Activated CD8-positive, alpha-beta T cell treated with anti-CD3 and anti-CD28 coated beads for 36 hours (primary cell): ENCODE data around the gene GRXCR2. TPM values are rescaled to one million over a fixed set of nuclear protein-coding genes. Genes with fewer than 3 reads are reported as not detected.
"Not testable (repeated sequence)": the region's sequence is repeated elsewhere in the genome, so short reads cannot be mapped to it uniquely, and the experiment has no call there.

Source experiments
- ATAC-seq: fragments of 200-7000 bp; cut with Tn5 transposase; one replicate; pipeline ENCODE4 v1.10.0; 2021; ENCODE audit warnings: mild to moderate bottlenecking, moderate library complexity
- CTCF ChIA-PET: fragments of 350-600 bp; sonication (Branson Sonifier 250); formaldehyde crosslinking; loops from one replicate; lab custom pipeline; 2021; ENCODE audit warnings: antibody characterized with exemption; lab: Charles Lee
- POLR2A ChIA-PET: fragments of 350-600 bp; sonication (Branson Sonifier 250); formaldehyde crosslinking; loops from one replicate; lab custom pipeline; 2021; ENCODE audit warnings: antibody characterized with exemption; lab: Charles Lee
- DNase-seq: peaks from one replicate; pipeline ENCODE4 v3.0.0-alpha.2; 2020
- H3K27ac Mint-ChIP-seq: one replicate; pipeline ENCODE4 v1.8.0; 2021; ENCODE audit warnings: mild to moderate bottlenecking, mixed read lengths
- H3K27me3 Mint-ChIP-seq: one replicate; pipeline ENCODE4 v1.8.0; 2021; ENCODE audit warnings: mixed read lengths
- H3K36me3 Mint-ChIP-seq: one replicate; pipeline ENCODE4 v1.8.0; 2021; ENCODE audit warnings: low read depth, mixed read lengths
- H3K4me1 Mint-ChIP-seq: one replicate; pipeline ENCODE4 v1.8.0; 2021; ENCODE audit warnings: low read depth, mixed read lengths
- H3K4me3 Mint-ChIP-seq: one replicate; pipeline ENCODE4 v1.8.0; 2021; ENCODE audit warnings: mild to moderate bottlenecking, moderate library complexity, mixed read lengths
- H3K9me3 Mint-ChIP-seq: one replicate; pipeline ENCODE4 v1.8.0; 2021; ENCODE audit warnings: mixed read lengths
- intact Hi-C: fragments of 100-400 bp; cut with micrococcal nuclease; formaldehyde crosslinking; loops from one replicate; pipeline ENCODE4 v1.10.0; 2022
- total RNA-seq, 2 experiments: library from RNA; stranded (reverse); gene quantifications; one replicate each; pipeline ENCODE4 v1.2.3, GENCODE V29; 2021
- TF ChIP-seq, protein P1 (sequence below): fragments of 200-600 bp; IDR thresholded peaks from one replicate; pipeline ENCODE4 v1.8.0; 2022; ENCODE audit warnings: antibody characterized with exemption, mild to moderate bottlenecking

GRXCR2 gene
- total RNA-seq, 2 experiments from 2014 or later: not detected

DNA sequence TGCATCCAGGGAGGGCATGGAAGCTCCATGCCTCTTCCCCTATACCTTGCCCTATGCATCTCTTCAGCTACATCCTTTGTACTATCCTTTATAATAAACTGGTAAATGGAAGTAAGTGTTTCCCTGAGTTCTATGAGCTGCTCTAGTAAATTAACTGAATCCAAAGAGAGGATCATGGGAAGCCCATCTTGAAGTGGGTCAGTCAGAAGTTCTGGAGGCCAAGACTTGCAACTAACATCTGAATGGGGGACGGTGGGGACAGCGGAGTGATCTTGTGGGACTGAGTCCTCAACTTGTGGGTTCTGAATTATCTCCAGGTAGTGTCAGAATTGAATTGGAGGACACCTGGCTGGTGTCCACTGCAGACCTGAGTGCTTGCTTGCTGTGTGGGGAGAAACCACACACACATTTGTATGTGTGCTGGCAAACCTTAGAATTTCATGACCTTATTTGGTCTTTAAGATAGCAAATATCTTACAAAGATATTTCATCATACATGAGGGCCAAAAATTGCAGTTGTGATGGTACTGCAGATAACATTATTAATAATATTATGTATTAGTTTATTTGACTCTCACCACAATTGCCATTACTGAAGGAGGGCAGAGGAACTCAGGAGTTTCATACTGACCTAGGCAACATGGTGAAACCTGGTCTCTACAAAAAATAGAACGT, 32.2 kb downstream of the GRXCR2 start:
- POLR2A ChIA-PET: no interaction called here
- H3K4me1 Mint-ChIP-seq: no peaks in the 10 kb centered on the region
- H3K27me3 Mint-ChIP-seq: peaks cover 13% of the 10 kb centered on the region
- CTCF ChIA-PET: no interaction called here
- ATAC-seq (no peak), DNase-seq (no peak)
- no peak overlapping the region for H3K27ac Mint-ChIP-seq
- intact Hi-C loops: no loop called here
- H3K36me3 Mint-ChIP-seq: no peaks in the 10 kb centered on the region
- TF ChIP-seq, protein P1, sequence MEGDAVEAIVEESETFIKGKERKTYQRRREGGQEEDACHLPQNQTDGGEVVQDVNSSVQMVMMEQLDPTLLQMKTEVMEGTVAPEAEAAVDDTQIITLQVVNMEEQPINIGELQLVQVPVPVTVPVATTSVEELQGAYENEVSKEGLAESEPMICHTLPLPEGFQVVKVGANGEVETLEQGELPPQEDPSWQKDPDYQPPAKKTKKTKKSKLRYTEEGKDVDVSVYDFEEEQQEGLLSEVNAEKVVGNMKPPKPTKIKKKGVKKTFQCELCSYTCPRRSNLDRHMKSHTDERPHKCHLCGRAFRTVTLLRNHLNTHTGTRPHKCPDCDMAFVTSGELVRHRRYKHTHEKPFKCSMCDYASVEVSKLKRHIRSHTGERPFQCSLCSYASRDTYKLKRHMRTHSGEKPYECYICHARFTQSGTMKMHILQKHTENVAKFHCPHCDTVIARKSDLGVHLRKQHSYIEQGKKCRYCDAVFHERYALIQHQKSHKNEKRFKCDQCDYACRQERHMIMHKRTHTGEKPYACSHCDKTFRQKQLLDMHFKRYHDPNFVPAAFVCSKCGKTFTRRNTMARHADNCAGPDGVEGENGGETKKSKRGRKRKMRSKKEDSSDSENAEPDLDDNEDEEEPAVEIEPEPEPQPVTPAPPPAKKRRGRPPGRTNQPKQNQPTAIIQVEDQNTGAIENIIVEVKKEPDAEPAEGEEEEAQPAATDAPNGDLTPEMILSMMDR: no peak
- H3K4me3 Mint-ChIP-seq: no peak overlapping the region
- no peaks in the 10 kb centered on the region for H3K9me3 Mint-ChIP-seq

DNA sequence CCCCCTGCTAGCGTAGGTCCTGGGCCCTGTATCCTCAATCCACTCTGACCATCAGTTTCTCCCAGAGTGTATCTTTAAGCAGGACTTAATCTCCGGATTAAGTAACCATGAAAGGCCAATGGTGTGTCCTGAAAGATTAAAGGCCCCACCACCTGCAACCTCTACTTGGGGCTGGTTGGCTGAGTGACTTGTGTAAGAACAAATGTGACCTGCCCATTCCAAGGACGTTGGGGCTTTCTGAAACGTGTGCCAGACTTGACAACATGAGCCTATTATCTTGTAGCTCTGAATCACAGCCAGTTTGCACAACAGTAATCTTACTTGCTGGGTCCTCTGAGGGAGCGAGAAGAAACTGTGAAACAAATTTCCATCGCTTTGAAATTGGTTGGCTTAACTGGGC, 34.5 kb downstream of the GRXCR2 start:
- ATAC-seq: no peak
- H3K4me3 Mint-ChIP-seq: no peak overlapping the region
- H3K36me3 Mint-ChIP-seq: no peaks in the 10 kb centered on the region
- no peak overlapping the region for H3K27ac Mint-ChIP-seq
- intact Hi-C loops: no loop called here
- peaks cover 22% of the 10 kb centered on the region for H3K27me3 Mint-ChIP-seq
- DNase-seq: no peak
- POLR2A ChIA-PET: no interaction called here
- no peaks in the 10 kb centered on the region for H3K9me3 Mint-ChIP-seq
- TF ChIP-seq, protein P1: no peak
- H3K4me1 Mint-ChIP-seq: no peaks in the 10 kb centered on the region
- CTCF ChIA-PET: interaction anchor here (2.4 kb wide), 1 partner anchor 13 kb away, joined by 7 read pairs; no protein-coding TSS in a partner anchor

DNA sequence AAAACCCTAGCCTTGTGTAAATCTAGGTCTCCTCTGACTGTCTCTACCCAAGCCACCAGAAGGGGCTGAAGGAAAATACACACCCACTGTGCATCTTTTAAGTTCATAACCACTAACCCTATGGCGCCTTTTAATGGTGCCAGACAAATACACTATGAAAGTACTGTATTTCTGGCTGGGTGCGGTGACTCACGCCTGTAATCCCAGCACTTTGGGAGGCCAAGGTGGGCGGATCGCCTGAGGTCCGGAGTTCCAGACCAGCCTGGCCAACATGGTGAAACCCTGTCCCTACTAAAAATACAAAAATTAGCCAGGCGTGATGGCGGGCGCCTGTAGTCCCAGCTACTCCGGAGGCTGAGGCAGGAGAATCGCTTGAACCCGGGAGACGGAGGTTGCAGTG, 36.6 kb downstream of the GRXCR2 start:
- POLR2A ChIA-PET, H3K4me3 Mint-ChIP-seq, ATAC-seq, H3K9me3 Mint-ChIP-seq, intact Hi-C loops, H3K27ac Mint-ChIP-seq, DNase-seq, H3K4me1 Mint-ChIP-seq, H3K36me3 Mint-ChIP-seq: not testable (repeated sequence)
- peaks cover 27% of the 10 kb centered on the region for H3K27me3 Mint-ChIP-seq
- CTCF ChIA-PET: interaction anchor here (1.5 to 2.7 kb wide), 2 partner anchors 11 to 44 kb away, joined by 3 to 26 read pairs; no protein-coding TSS in a partner anchor

DNA sequence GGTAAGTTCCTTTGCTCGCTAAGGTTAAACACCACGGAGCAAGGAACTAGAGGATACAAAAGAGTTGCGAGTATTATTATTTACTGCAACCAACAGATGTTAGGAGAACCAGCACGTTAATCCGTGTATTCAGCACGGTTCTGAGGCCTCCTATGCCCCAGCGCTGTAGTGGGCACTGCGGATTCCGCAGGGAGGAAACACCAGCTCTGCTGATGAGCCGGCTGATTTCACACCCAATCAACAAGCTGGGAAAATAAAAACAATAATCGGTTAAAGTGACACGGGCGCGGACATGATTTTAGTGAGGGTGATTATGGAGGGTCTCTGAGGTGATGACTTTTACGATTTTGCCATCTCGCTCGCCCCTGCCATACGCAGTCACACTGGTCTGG, 37.0 kb downstream of the GRXCR2 start:
- ATAC-seq: no peak
- Mint-ChIP-seq H3K36me3 (no peaks in the 10 kb centered on the region), H3K27me3 (peaks cover 27% of the 10 kb centered on the region), H3K4me3 (peak overlapping the region; percentile 56), H3K9me3 (no peaks in the 10 kb centered on the region), H3K4me1 (no peaks in the 10 kb centered on the region), H3K27ac (no peak overlapping the region)
- TF ChIP-seq, protein P1: no peak
- DNase-seq: no peak
- ChIA-PET POLR2A (no interaction called here), CTCF (interaction anchor here (1.5 to 2.7 kb wide), 2 partner anchors 10 to 44 kb away, joined by 3 to 26 read pairs; no protein-coding TSS in a partner anchor)
- intact Hi-C loops: no loop called here

DNA sequence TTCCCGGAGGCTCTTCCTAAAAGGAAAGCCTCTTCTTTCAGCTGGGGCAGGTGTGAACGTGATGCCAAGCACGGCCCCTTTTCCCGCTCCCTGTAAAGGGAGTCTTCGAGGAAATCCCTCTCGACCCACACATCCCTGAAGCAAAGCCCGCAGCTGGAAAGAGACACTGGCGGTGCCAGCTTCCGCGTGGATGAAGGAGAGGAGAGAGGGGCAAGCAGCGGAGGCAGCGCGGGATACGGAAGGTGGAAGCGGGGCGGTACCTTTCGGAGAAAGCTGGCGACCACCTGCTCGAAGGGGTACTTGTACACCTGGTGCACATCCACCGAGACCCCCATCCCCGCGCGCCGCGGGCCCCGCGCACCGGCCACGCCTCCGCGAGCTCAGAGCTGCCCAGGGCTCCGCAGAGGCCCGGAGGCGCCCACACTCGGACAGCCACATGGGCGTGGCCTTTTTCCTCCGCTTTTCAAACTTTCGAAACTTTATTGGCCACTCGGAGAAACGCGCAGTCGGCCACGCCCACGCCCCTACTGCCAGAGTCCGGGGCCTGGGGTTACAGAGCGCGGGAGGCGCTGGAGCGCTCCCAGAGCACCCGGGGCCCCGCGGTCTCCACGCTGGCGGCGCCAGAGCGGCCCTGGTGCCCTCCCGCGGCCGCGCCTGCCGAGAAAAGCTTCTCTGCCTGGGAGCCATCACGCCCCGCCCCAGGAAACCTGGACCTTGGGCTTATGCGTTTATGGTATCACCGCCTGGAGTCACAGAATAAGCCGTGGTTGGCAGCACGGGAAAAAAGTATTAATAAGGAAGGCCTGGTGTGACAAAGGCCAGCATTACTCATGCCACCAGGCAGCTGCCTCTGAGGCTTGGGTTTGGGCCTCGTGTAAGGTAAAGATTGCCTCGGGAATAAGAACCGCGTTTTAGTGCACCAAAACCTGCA, 37.6 kb downstream of the GRXCR2 start, which contains the start of gene PRELID2:
Gene PRELID2, minus strand, starts transcription at position 426 of the 931 bp plus-strand sequence. Its CDS starts 91 bp downstream, at position 335.
- Mint-ChIP-seq H3K27me3 (peaks cover 27% of the 10 kb centered on the region), H3K4me3 (peak within 1 kb of the TSS; percentile 56), H3K27ac (no peak within 1 kb of the TSS), H3K9me3 (no peaks in the 10 kb centered on the region), H3K36me3 (no peaks in the 10 kb centered on the region), H3K4me1 (no peaks in the 10 kb centered on the region)
- intact Hi-C loops: no loop called here
- ChIA-PET CTCF (interaction anchor here (0.6 to 2.7 kb wide), 4 partner anchors 9 to 195 kb away, joined by 3 to 26 read pairs (median 4); no protein-coding TSS in a partner anchor), POLR2A (no interaction called here)
- ATAC-seq (peak; percentile 87), DNase-seq (peak; percentile 73)
- TF ChIP-seq, protein P1: no peak
